CD4-positive, alpha-beta T cell (primary cell): Measurements from ENCODE around the gene NOTCH3. TPM values are rescaled to one million over a fixed set of nuclear protein-coding genes. Genes with fewer than 3 reads are reported as not detected.

Experiments used
- ATAC-seq: fragments of 200-7000 bp; cut with Tn5 transposase; one replicate; pipeline ENCODE4 v1.10.0; 2022; ENCODE audit warnings: mild to moderate bottlenecking; ENCODE audit not compliant: poor library complexity
- CTCF ChIA-PET: fragments of 350-600 bp; sonication (Branson Sonifier 250); formaldehyde crosslinking; loops from one replicate; lab custom pipeline; 2021; ENCODE audit warnings: antibody characterized with exemption, inconsistent platforms; lab: Charles Lee
- POLR2A ChIA-PET: fragments of 350-600 bp; sonication (Branson Sonifier 250); formaldehyde crosslinking; loops from one replicate; lab custom pipeline; 2021; ENCODE audit warnings: antibody characterized with exemption, inconsistent platforms; lab: Charles Lee
- DNase-seq, 14 experiments: peaks; one replicate each; pipeline ENCODE4 v3.0.0-alpha.2; 2013 to 2020; ENCODE audit warnings: mixed read lengths in 2 of 14
- H3K27ac ChIP-seq, 2 donors: one replicate each; pipeline versions ENCODE4 v1.5.1 to v1.7.0; 2013; ENCODE audit warnings: low read length in 2 of 2, low read depth in 1 of 2, mild to moderate bottlenecking in 1 of 2
- H3K27me3 ChIP-seq, 2 experiments: 1 replicate in 1 of 2; 2 replicates in 1 of 2; pipeline versions ENCODE4 v1.6.1 to v1.7.0; 2013; ENCODE audit warnings: low read length in 2 of 2, control low read depth in 1 of 2, mild to moderate bottlenecking in 1 of 2, moderate library complexity in 1 of 2; ENCODE audit not compliant: insufficient read depth in 2 of 2, control insufficient read depth in 1 of 2
- H3K36me3 ChIP-seq: one replicate; pipeline ENCODE4 v1.6.1; 2013; ENCODE audit warnings: low read length, control low read depth; ENCODE audit not compliant: insufficient read depth
- H3K4me1 ChIP-seq: one replicate; pipeline ENCODE4 v1.6.1; 2013; ENCODE audit warnings: low read length, control low read depth; ENCODE audit not compliant: insufficient read depth
- H3K4me3 ChIP-seq: one replicate; pipeline ENCODE4 v1.5.1; 2013; ENCODE audit warnings: mild to moderate bottlenecking, low read length, moderate library complexity
- H3K9me3 ChIP-seq, 2 experiments: 1 replicate in 1 of 2; 2 replicates in 1 of 2; pipeline versions ENCODE4 v1.6.1 to v1.7.0; 2013; ENCODE audit warnings: low read length in 2 of 2, mild to moderate bottlenecking in 2 of 2, control low read depth in 1 of 2, moderate library complexity in 1 of 2; ENCODE audit not compliant: control insufficient read depth in 1 of 2, insufficient read depth in 1 of 2
- H3K27ac Mint-ChIP-seq: one replicate; pipeline ENCODE4 v1.8.0; 2020; ENCODE audit warnings: mixed read lengths
- H3K27me3 Mint-ChIP-seq: one replicate; pipeline ENCODE4 v1.8.0; 2021; ENCODE audit warnings: mixed read lengths
- H3K36me3 Mint-ChIP-seq: one replicate; pipeline ENCODE4 v1.8.0; 2021; ENCODE audit warnings: low read depth, mixed read lengths
- H3K4me1 Mint-ChIP-seq: one replicate; pipeline ENCODE4 v1.8.0; 2021; ENCODE audit warnings: low read depth, mixed read lengths
- H3K4me3 Mint-ChIP-seq: one replicate; pipeline ENCODE4 v1.8.0; 2020; ENCODE audit warnings: mild to moderate bottlenecking, mixed read lengths
- H3K9me3 Mint-ChIP-seq: one replicate; pipeline ENCODE4 v1.8.0; 2020; ENCODE audit warnings: mixed read lengths
- intact Hi-C, 2 experiments: fragments of 100-400 bp; cut with DNase I in 1 of 2; cut with micrococcal nuclease in 1 of 2; formaldehyde crosslinking; loops; one replicate each; pipeline versions ENCODE4 v1.15.1 to v1.9.0; 2023 to 2025; cut with DNase I, micrococcal nuclease
- total RNA-seq, 174 experiments: library from RNA in 2 of 174; stranded (reverse) in 2 of 174; gene quantifications; one replicate each; pipeline ENCODE4 v1.2.3 and lab custom pipeline; 2021 to 2026
- TF ChIP-seq, protein P1 (sequence below): fragments of 200-600 bp; IDR thresholded peaks from one replicate; pipeline ENCODE4 v1.8.0; 2022; ENCODE audit warnings: antibody characterized with exemption, mild to moderate bottlenecking

The NOTCH3 gene
- total RNA-seq, 2 experiments from 2014 or later: not detected

DNA sequence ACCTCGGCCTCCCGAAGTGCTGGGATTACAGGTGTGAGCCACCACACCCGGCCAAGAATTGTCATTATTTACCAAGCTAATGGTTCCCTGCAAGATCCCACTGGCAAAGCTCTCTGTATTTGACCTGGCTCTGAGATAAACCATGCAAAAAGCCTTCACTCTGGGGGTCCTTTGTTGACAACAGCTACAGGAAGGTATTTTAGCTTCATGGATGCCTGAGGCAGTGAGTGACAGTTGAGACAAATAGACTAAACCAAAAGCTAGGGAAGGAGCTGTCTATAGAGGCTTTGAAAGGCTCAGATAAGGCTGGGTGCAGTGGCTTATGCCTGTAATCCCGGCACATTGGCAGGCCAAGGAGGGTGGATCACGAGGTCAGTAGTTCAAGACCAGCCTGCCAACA lies 45.5 kb downstream of the NOTCH3 start:
- ATAC-seq (no peak), DNase-seq (no peak)
- peaks cover 0 to 5% of the 10 kb centered on the region in 2 experiments for H3K27me3 ChIP-seq
- intact Hi-C loops: no loop called here
- Mint-ChIP-seq H3K27me3 (peaks cover 17% of the 10 kb centered on the region), H3K36me3 (no peaks in the 10 kb centered on the region), H3K4me1 (peaks cover 4% of the 10 kb centered on the region), H3K27ac (no peak overlapping the region), H3K9me3 (no peaks in the 10 kb centered on the region), H3K4me3 (no peak overlapping the region)
- H3K4me3 ChIP-seq: no peak overlapping the region
- H3K36me3 ChIP-seq: no peaks in the 10 kb centered on the region
- ChIA-PET POLR2A (no interaction called here), CTCF (interaction anchor here (3.1 kb wide), 1 partner anchor 63 kb away, joined by 13 read pairs; no protein-coding TSS in a partner anchor)
- H3K4me1 ChIP-seq: no peaks in the 10 kb centered on the region
- no peak overlapping the region for H3K27ac ChIP-seq
- TF ChIP-seq, protein P1, sequence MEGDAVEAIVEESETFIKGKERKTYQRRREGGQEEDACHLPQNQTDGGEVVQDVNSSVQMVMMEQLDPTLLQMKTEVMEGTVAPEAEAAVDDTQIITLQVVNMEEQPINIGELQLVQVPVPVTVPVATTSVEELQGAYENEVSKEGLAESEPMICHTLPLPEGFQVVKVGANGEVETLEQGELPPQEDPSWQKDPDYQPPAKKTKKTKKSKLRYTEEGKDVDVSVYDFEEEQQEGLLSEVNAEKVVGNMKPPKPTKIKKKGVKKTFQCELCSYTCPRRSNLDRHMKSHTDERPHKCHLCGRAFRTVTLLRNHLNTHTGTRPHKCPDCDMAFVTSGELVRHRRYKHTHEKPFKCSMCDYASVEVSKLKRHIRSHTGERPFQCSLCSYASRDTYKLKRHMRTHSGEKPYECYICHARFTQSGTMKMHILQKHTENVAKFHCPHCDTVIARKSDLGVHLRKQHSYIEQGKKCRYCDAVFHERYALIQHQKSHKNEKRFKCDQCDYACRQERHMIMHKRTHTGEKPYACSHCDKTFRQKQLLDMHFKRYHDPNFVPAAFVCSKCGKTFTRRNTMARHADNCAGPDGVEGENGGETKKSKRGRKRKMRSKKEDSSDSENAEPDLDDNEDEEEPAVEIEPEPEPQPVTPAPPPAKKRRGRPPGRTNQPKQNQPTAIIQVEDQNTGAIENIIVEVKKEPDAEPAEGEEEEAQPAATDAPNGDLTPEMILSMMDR: no peak
- H3K9me3 ChIP-seq: no peaks in the 10 kb centered on the region

DNA sequence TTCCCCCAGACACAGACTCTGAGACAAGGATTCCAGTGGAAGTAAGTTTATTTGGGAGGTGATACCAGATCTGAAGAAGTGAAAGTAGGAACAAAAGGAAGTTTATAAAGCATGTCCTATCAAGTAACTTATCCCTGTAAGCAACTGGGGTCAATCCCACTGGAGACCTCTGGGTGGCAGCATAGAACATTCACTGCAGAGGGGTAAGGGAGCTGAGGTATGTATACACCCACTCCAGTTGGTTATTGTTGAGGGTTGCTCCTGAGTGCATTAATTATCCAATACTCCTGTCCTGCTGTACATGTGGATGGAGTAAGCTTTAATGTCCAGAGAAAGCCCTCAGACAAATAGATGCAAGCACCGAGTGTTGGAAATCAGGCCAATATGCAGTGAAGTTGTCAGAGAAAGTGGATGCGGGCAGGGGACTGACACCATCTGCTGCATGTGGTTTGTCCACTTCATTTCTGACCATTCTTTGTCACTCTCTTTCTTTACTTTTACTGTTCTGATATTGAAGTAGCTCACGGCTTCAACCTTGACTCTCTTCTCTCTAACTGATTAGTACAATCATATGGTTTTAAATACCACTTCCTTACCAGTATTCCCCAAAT lies 46.7 kb downstream of the NOTCH3 start:
- Mint-ChIP-seq H3K4me3 (no peak overlapping the region), H3K27ac (no peak overlapping the region), H3K27me3 (peaks cover 17% of the 10 kb centered on the region), H3K36me3 (no peaks in the 10 kb centered on the region), H3K9me3 (no peaks in the 10 kb centered on the region), H3K4me1 (peaks cover 6% of the 10 kb centered on the region)
- ATAC-seq: peak; percentile 52
- ChIA-PET CTCF (interaction anchor here (0.6 to 3.1 kb wide), 3 partner anchors 43 to 672 kb away, joined by 3 to 13 read pairs (median 3); no protein-coding TSS in a partner anchor), POLR2A (interaction anchor here (1.3 kb wide), 1 partner anchor 265 kb away, joined by 3 read pairs; the partner anchor contains the start of gene AKAP8L)
- Histone ChIP-seq H3K36me3 (no peaks in the 10 kb centered on the region), H3K27ac (no peak overlapping the region), H3K9me3 (no peaks in the 10 kb centered on the region), H3K4me1 (no peaks in the 10 kb centered on the region), H3K27me3 (peaks cover 0 to 5% of the 10 kb centered on the region in 2 experiments), H3K4me3 (no peak overlapping the region)
- intact Hi-C loops: no loop called here
- DNase-seq: peak in 7 of 14 experiments; percentile 12 to 47 (median 33)
- TF ChIP-seq, protein P1: peak; percentile 47

DNA sequence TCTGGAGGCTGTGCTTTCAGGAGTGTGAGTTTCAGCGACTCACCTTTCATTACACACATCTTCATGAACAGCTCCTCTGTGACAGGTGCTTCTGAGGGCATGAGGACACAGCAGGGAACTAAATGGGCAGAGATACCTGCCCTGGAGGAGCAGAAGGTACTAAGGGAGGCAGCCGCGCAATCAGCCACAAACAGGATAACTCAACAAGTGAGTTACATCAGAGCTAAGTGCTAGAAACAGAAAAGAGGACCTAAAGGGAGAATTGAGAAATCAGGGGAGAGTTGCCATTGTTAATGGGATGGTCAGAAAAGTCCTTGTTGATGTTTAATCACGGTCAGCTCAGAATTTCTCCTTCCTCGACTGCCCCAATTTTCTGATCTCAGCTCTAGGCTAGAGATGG lies 51.1 kb downstream of the NOTCH3 start:
- Mint-ChIP-seq H3K27ac (no peak overlapping the region), H3K4me3 (no peak overlapping the region), H3K4me1 (peaks cover 27% of the 10 kb centered on the region), H3K27me3 (peaks cover 17% of the 10 kb centered on the region), H3K9me3 (no peaks in the 10 kb centered on the region), H3K36me3 (no peaks in the 10 kb centered on the region)
- H3K4me1 ChIP-seq: peaks cover 4% of the 10 kb centered on the region
- intact Hi-C loops: loop anchor here (1.0 to 2.0 kb wide), 3 partner anchors 19 to 57 kb away; no protein-coding TSS in a partner anchor
- ATAC-seq (no peak), DNase-seq (no peak)
- no peak overlapping the region for H3K27ac ChIP-seq
- H3K4me3 ChIP-seq: no peak overlapping the region
- TF ChIP-seq, protein P1: no peak
- CTCF ChIA-PET: interaction anchor here (0.6 to 2.4 kb wide), 3 partner anchors 26 to 196 kb away, joined by 5 to 9 read pairs (median 6); no protein-coding TSS in a partner anchor
- POLR2A ChIA-PET: no interaction called here
- H3K27me3 ChIP-seq: peaks cover 0 to 3% of the 10 kb centered on the region in 2 experiments
- H3K36me3 ChIP-seq: no peaks in the 10 kb centered on the region
- H3K9me3 ChIP-seq: no peaks in the 10 kb centered on the region
